Measurements from ENCODE around the gene ACACA. TPM values are rescaled to one million over a fixed set of nuclear protein-coding genes. Genes with fewer than 3 reads are reported as not detected.

The ACACA gene
- total and polyA plus RNA-seq, 2 donors (not counting 1 experiment from before 2014, with no cell fraction given) = 45.2 to 123 TPM

DNA sequence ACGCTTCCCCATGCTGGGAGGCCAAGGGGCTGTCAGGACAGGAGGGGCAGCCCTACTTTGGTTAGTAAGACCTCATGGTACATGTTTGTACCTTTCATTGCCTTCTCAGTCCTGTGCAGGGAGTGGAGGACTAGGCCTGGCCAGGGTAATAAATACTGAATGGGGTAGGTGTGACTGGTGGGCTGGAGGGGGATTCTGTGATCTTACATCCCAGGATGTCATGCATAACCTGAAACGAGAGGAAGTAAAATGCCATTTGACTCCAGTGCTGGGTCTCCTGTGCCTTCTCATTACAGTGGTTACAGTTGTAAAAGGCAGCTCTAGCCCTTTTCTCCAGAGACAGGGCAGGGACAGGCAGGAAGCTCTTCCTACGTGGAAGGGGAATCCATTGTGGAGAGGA, 319.7 kb downstream of the ACACA start:
- Histone ChIP-seq H3K9me3 (ENCODE audit: control insufficient read depth, insufficient read depth, low read depth, low read length) (no peaks in the 10 kb centered on the region), H3K4me2 (ENCODE audit: extremely low read depth, insufficient read depth, low read length) (no peak overlapping the region), H3K27ac (ENCODE audit: insufficient read depth, low read length) (no peak overlapping the region), H3K4me1 (ENCODE audit: control insufficient read depth, extremely low read depth, insufficient read depth, low read length) (no peaks in the 10 kb centered on the region), H3K9ac (ENCODE audit: insufficient read depth, low read length) (no peak overlapping the region), H3K36me3 (ENCODE audit: control insufficient read depth, insufficient read depth, low read length) (peaks cover 19% of the 10 kb centered on the region), H3K79me2 (ENCODE audit: control insufficient read depth, insufficient read depth, low read length) (no peaks in the 10 kb centered on the region), H3K4me3 (replicated peaks in 1 of 4; ENCODE audit: control extremely low read depth in 1 of 4, insufficient read depth in 1 of 4, low read depth in 3 of 4, low read length in 4 of 4) (no peak overlapping the region), H2AFZ (ENCODE audit: low read length) (no peak overlapping the region), H4K20me1 (ENCODE audit: control insufficient read depth, extremely low read depth, insufficient read depth, low read length) (no peaks in the 10 kb centered on the region), H3K27me3 (ENCODE audit: control insufficient read depth, insufficient read depth, low read length) (no peaks in the 10 kb centered on the region)
- DNase-seq (ENCODE audit: low read depth in 2 of 2) = no peak
- no peak for TF ChIP-seq EZH2 (IDR thresholded peaks at IDR 0.05; ENCODE audit: low read length, missing control alignments)
- TF ChIP-seq, protein P1, sequence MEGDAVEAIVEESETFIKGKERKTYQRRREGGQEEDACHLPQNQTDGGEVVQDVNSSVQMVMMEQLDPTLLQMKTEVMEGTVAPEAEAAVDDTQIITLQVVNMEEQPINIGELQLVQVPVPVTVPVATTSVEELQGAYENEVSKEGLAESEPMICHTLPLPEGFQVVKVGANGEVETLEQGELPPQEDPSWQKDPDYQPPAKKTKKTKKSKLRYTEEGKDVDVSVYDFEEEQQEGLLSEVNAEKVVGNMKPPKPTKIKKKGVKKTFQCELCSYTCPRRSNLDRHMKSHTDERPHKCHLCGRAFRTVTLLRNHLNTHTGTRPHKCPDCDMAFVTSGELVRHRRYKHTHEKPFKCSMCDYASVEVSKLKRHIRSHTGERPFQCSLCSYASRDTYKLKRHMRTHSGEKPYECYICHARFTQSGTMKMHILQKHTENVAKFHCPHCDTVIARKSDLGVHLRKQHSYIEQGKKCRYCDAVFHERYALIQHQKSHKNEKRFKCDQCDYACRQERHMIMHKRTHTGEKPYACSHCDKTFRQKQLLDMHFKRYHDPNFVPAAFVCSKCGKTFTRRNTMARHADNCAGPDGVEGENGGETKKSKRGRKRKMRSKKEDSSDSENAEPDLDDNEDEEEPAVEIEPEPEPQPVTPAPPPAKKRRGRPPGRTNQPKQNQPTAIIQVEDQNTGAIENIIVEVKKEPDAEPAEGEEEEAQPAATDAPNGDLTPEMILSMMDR (conservative IDR thresholded peaks at IDR 0.05 in 1 of 2, IDR thresholded peaks at IDR 0.05 in 1 of 2; ENCODE audit: low read depth in 1 of 2, low read length in 2 of 2) = no peak

DNA sequence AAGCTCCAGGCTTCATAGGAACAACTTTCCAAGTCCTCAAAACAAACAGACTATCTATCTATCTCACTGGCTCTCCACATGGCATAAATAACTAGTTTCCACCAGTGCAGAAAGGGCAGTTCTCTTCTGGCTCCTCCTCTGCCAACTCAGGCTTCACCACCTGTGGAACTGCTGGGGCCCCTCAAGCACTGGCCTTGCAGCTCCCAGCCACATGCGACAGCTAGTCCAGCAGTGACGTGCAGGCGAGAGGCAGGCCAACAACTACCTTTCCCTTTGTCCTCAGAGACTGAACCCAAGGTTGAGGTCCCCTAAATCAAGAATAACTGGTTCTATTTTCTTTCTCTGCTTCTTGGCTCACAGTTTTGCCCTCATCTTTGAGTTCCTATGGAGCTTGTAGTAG, 320.3 kb downstream of the ACACA start:
- no peak for DNase-seq (ENCODE audit: low read depth in 2 of 2)
- H2AFZ ChIP-seq (ENCODE audit: low read length) = no peak overlapping the region
- no peak overlapping the region for H3K9ac ChIP-seq (ENCODE audit: insufficient read depth, low read length)
- no peaks in the 10 kb centered on the region for H3K4me1 ChIP-seq (ENCODE audit: control insufficient read depth, extremely low read depth, insufficient read depth, low read length)
- no peak overlapping the region for H3K4me3 ChIP-seq (replicated peaks in 1 of 4; ENCODE audit: control extremely low read depth in 1 of 4, insufficient read depth in 1 of 4, low read depth in 3 of 4, low read length in 4 of 4)
- no peak overlapping the region for H3K4me2 ChIP-seq (ENCODE audit: extremely low read depth, insufficient read depth, low read length)
- no peaks in the 10 kb centered on the region for H4K20me1 ChIP-seq (ENCODE audit: control insufficient read depth, extremely low read depth, insufficient read depth, low read length)
- no peaks in the 10 kb centered on the region for H3K79me2 ChIP-seq (ENCODE audit: control insufficient read depth, insufficient read depth, low read length)
- H3K36me3 ChIP-seq (ENCODE audit: control insufficient read depth, insufficient read depth, low read length) = peaks cover 19% of the 10 kb centered on the region
- H3K9me3 ChIP-seq (ENCODE audit: control insufficient read depth, insufficient read depth, low read depth, low read length) = no peaks in the 10 kb centered on the region
- no peak overlapping the region for H3K27ac ChIP-seq (ENCODE audit: insufficient read depth, low read length)
- no peaks in the 10 kb centered on the region for H3K27me3 ChIP-seq (ENCODE audit: control insufficient read depth, insufficient read depth, low read length)
- TF ChIP-seq, protein P1 (conservative IDR thresholded peaks at IDR 0.05 in 1 of 2, IDR thresholded peaks at IDR 0.05 in 1 of 2; ENCODE audit: low read depth in 1 of 2, low read length in 2 of 2) = no peak
- no peak for TF ChIP-seq EZH2 (IDR thresholded peaks at IDR 0.05; ENCODE audit: low read length, missing control alignments)

DNA sequence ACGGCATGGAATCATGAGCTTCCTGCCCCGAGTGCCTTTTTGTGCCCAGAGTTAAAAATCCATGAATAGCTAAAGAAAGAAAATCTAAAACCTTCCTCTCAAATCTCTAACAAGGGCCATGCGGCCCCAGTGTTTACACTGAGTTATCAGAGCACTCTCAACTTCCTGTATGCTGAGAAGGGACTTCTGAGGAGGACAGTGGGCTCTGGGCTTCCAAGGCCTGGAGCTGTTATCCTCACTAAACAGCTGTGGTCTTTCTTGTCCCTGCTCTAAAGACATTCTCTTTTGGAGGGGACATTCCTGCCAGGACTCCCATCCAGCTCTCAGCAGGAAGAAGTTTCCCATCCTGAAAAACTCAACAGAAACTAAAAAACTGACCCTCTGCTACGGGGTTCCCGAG, 322.3 kb downstream of the ACACA start:
- H4K20me1 ChIP-seq (ENCODE audit: control insufficient read depth, extremely low read depth, insufficient read depth, low read length) = no peaks in the 10 kb centered on the region
- no peaks in the 10 kb centered on the region for H3K4me1 ChIP-seq (ENCODE audit: control insufficient read depth, extremely low read depth, insufficient read depth, low read length)
- H3K79me2 ChIP-seq (ENCODE audit: control insufficient read depth, insufficient read depth, low read length) = no peaks in the 10 kb centered on the region
- H3K9me3 ChIP-seq (ENCODE audit: control insufficient read depth, insufficient read depth, low read depth, low read length) = no peaks in the 10 kb centered on the region
- peaks cover 19% of the 10 kb centered on the region for H3K36me3 ChIP-seq (ENCODE audit: control insufficient read depth, insufficient read depth, low read length)
- TF ChIP-seq EZH2 (IDR thresholded peaks at IDR 0.05; ENCODE audit: low read length, missing control alignments) = no peak
- TF ChIP-seq, protein P1 (conservative IDR thresholded peaks at IDR 0.05 in 1 of 2, IDR thresholded peaks at IDR 0.05 in 1 of 2; ENCODE audit: low read depth in 1 of 2, low read length in 2 of 2) = no peak
- H3K4me2 ChIP-seq (ENCODE audit: extremely low read depth, insufficient read depth, low read length) = no peak overlapping the region
- H3K9ac ChIP-seq (ENCODE audit: insufficient read depth, low read length) = no peak overlapping the region
- no peak overlapping the region for H2AFZ ChIP-seq (ENCODE audit: low read length)
- H3K27me3 ChIP-seq (ENCODE audit: control insufficient read depth, insufficient read depth, low read length) = no peaks in the 10 kb centered on the region
- no peak overlapping the region for H3K4me3 ChIP-seq (replicated peaks in 1 of 4; ENCODE audit: control extremely low read depth in 1 of 4, insufficient read depth in 1 of 4, low read depth in 3 of 4, low read length in 4 of 4)
- no peak overlapping the region for H3K27ac ChIP-seq (ENCODE audit: insufficient read depth, low read length)
- no peak for DNase-seq (ENCODE audit: low read depth in 2 of 2)

All from fibroblast of lung (primary cell).